HepG2 (cell line): Measurements from ENCODE around the gene NRIP2. TPM values are rescaled to one million over a fixed set of nuclear protein-coding genes. Genes with fewer than 3 reads are reported as not detected.
A peak's percentile ranks its signal among the peaks of the same experiment; 100 is the strongest.

ENCODE experiments used
- ATAC-seq: fragments of 200-7000 bp; cut with Tn5 transposase; 3 replicates; pipeline ENCODE4 v1.9.1; 2020; ENCODE audit warnings: mild to moderate bottlenecking, moderate library complexity
- BruUV-seq: library from RNA; stranded (reverse); fragments of 400-500 nt; replicated peaks from 2 replicates; lab custom pipeline; 2021; lab: Mats Ljungman, UMichigan
- CTCF ChIA-PET: fragments of 300-600 bp; formaldehyde crosslinking; extraction: SDS; loops from one replicate; lab custom pipeline; 2021; ENCODE audit warnings: low total read pairs, inconsistent platforms, low intra/inter-chr PET ratio; lab: Yijun Ruan, JAX
- POLR2A ChIA-PET: fragments of 350-600 bp; sonication (Branson Sonifier 250); formaldehyde crosslinking; loops from one replicate; lab custom pipeline; 2020; ENCODE audit warnings: antibody characterized with exemption, inconsistent platforms; lab: Yijun Ruan, JAX
- DNase-seq: peaks from one replicate; pipeline ENCODE4 v3.0.0-alpha.2; 2015; ENCODE audit warnings: low spot score
- FAIRE-seq: peaks from 3 replicates; lab custom pipeline; 2011; peaks lifted over from hg19 to GRCh38; lab: Jason Lieb, UNC
- H2AFZ ChIP-seq: one replicate; pipeline ENCODE4 v1.6.1; 2011; ENCODE audit warnings: low read length, inconsistent platforms
- H3K27ac ChIP-seq: fragments of 300-600 bp; 3 replicates; pipeline ENCODE4 v1.8.0; 2011; ENCODE audit warnings: mixed run types, mild to moderate bottlenecking, mixed read lengths, low read length, inconsistent platforms; ENCODE audit not compliant: insufficient read depth; ENCODE audit errors: extremely low read length
- H3K27me3 ChIP-seq, 2 experiments: fragments of 200-600 bp in 1 of 2; 2 replicates in 1 of 2; 3 replicates in 1 of 2; pipeline versions ENCODE4 v1.6.0 to v1.8.0; 2011; ENCODE audit warnings: low read length in 2 of 2, mild to moderate bottlenecking in 2 of 2, moderate library complexity in 2 of 2, inconsistent platforms in 1 of 2; ENCODE audit not compliant: insufficient read depth in 2 of 2, control insufficient read depth in 1 of 2
- H3K36me3 ChIP-seq, 2 experiments: fragments of 200-600 bp in 1 of 2; replicated peaks in 1 of 2; 2 replicates in 1 of 2; 3 replicates in 1 of 2; pipeline versions ENCODE4 v1.5.1 to v1.8.0; 2011; ENCODE audit warnings: low read length in 2 of 2, inconsistent platforms in 1 of 2; ENCODE audit not compliant: insufficient read depth in 2 of 2, control insufficient read depth in 1 of 2
- H3K4me1 ChIP-seq: 2 replicates; pipeline ENCODE4 v1.5.1; 2012; ENCODE audit warnings: low read length, inconsistent platforms; ENCODE audit not compliant: insufficient read depth
- H3K4me2 ChIP-seq: 2 replicates; pipeline ENCODE4 v1.6.0; 2011; ENCODE audit warnings: low read depth, low read length, inconsistent platforms
- H3K4me3 ChIP-seq, 3 experiments: fragments of 200-600 bp in 1 of 3; sonication (generic), shearing (Covaris generic) in 1 of 3; replicated peaks in 1 of 3; 2 replicates each; pipeline ENCODE4 v1.5.1; 2011 to 2016; ENCODE audit warnings: low read length in 3 of 3, inconsistent platforms in 2 of 3, low read depth in 2 of 3, mild to moderate bottlenecking in 2 of 3, control low read depth in 1 of 3, mixed read lengths in 1 of 3; ENCODE audit not compliant: insufficient read depth in 1 of 3
- H3K79me2 ChIP-seq: one replicate; pipeline ENCODE4 v1.6.1; 2011; ENCODE audit warnings: low read length, inconsistent platforms; ENCODE audit not compliant: insufficient read depth
- H3K9ac ChIP-seq: 2 replicates; pipeline ENCODE4 v1.6.0; 2011; ENCODE audit warnings: mild to moderate bottlenecking, low read depth, low read length, inconsistent platforms; ENCODE audit not compliant: insufficient read depth
- H3K9me3 ChIP-seq: 2 replicates; pipeline ENCODE4 v1.5.1; 2012; ENCODE audit warnings: mild to moderate bottlenecking, low read length
- H4K20me1 ChIP-seq: 2 replicates; pipeline ENCODE4 v1.6.0; 2011; ENCODE audit warnings: inconsistent platforms, mild to moderate bottlenecking, low read length, moderate library complexity; ENCODE audit not compliant: insufficient read depth
- MED1 ChIP-seq: sonication (generic); formaldehyde crosslinking; IDR thresholded peaks from 2 replicates; pipeline ENCODE4 v1.4.0; 2020; ENCODE audit warnings: missing genetic modification reagents
- MEIS2 ChIP-seq: sonication (generic); formaldehyde crosslinking; IDR thresholded peaks from 2 replicates; pipeline ENCODE4 v1.9.0; 2021; ENCODE audit warnings: mild to moderate bottlenecking, missing genetic modification reagents
- ZNF20 ChIP-seq: sonication (generic); formaldehyde crosslinking; IDR thresholded peaks from 2 replicates; pipeline ENCODE4 v1.4.0; 2020; ENCODE audit warnings: mild to moderate bottlenecking, moderate library complexity, missing genetic modification reagents
- ZNF44 ChIP-seq: sonication (generic); formaldehyde crosslinking; IDR thresholded peaks from 2 replicates; pipeline ENCODE4 v1.5.1; 2020; ENCODE audit warnings: mild to moderate bottlenecking, missing genetic modification reagents
- ZZZ3 ChIP-seq: sonication (generic); formaldehyde crosslinking; IDR thresholded peaks from 2 replicates; pipeline ENCODE4 v1.4.0; 2020; ENCODE audit warnings: missing genetic modification reagents, mild to moderate bottlenecking, borderline replicate concordance
- WGBS: methylation state at CpG from one replicate; pipeline ENCODE4 v1.1.6; 2017; ENCODE audit warnings: low lambda C conversion rate; 5-methylcytosine and 5-hydroxymethylcytosine counted together
- in situ Hi-C: cut with HindIII; loops from 2 replicates; pipeline ENCODE4 v1.10.0; 2017; ENCODE audit warnings: low pct_unique_long_range_greater_than_20kb; ENCODE audit not compliant: extremely low pct_ligation_motif_present
- intact Hi-C: fragments of 100-400 bp; cut with micrococcal nuclease; formaldehyde crosslinking; loops from one replicate; pipeline ENCODE4 v1.10.0; 2022; ENCODE audit not compliant: unreplicated experiment
- polyA plus RNA-seq, 8 experiments: library from polyadenylated mRNA; depleted of rRNA in 3 of 8; stranded (reverse) in 7 of 8; unstranded in 1 of 8; fragments of >200 nt; fragmentation: Illumina TruSeq in 4 of 8; extraction: Trizol in 4 of 8; gene quantifications; 2 replicates each; pipeline versions ENCODE4 v1.2.1 to v1.2.3, GENCODE V29; 2011 to 2016; ENCODE audit warnings: low read depth in 4 of 8, missing spikeins in 1 of 8, mixed read lengths in 1 of 8; ENCODE audit not compliant: insufficient read depth in 1 of 8
- total RNA-seq, 5 experiments: library from RNA; depleted of rRNA; stranded (reverse); fragments of >200 nt; fragmentation: Illumina TruSeq; extraction: Trizol; gene quantifications; 2 replicates each; pipeline ENCODE4 v1.2.3, GENCODE V29; 2016; ENCODE audit warnings: low read depth in 1 of 5
- TF ChIP-seq, protein P1 (sequence below): sonication (generic); formaldehyde crosslinking; IDR thresholded peaks from 2 replicates; pipeline ENCODE4 v1.5.1; 2020; ENCODE audit warnings: missing genetic modification reagents, mild to moderate bottlenecking, borderline replicate concordance
- TF ChIP-seq, protein P2 (sequence below): sonication (generic); formaldehyde crosslinking; IDR thresholded peaks from 2 replicates; pipeline ENCODE4 v1.8.0; 2022; ENCODE audit warnings: missing genetic modification reagents, mild to moderate bottlenecking, inconsistent platforms, borderline replicate concordance

The NRIP2 gene
- total and polyA plus RNA-seq, 2 of the 13 experiments (the other 11 are each of a cell fraction or from before 2014, with no cell fraction given) = not detected

DNA sequence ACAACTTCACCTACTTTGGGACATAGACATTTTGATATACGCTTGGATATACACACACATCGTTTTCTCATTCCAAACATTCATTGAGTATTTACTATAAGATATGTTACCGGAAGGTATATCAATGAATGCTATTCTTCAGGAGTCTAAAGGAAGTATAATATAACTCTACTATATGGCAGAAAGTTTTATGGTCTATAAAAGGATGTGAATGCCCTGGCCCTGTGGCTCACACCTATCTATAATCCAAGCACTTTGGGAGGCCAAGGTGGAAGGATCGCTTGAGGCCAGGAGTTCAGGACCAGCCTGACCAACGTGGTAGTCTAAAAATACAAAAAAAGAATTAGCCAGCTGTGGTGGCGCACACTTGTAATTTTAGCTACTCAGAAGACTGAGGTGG, 5.6 kb downstream of the NRIP2 start:
- no peak overlapping the region for H3K4me3 ChIP-seq
- FAIRE-seq (no peak), ATAC-seq (no peak), DNase-seq (no peak)
- no peaks in the 10 kb centered on the region for H3K9me3 ChIP-seq
- no peak overlapping the region for H3K4me2 ChIP-seq
- BruUV-seq = TSS peak; percentile 16
- in situ Hi-C loops (no loop called here), intact Hi-C loops (no loop called here)
- peaks cover 5 to 32% of the 10 kb centered on the region in 2 experiments; a peak in 4 of 5 replicates for H3K36me3 ChIP-seq
- CTCF ChIA-PET = interaction anchor here (0.6 kb wide), 1 partner anchor 10 kb away, joined by 3 read pairs; no protein-coding TSS in a partner anchor
- H3K27ac ChIP-seq = no peak overlapping the region
- no peaks in the 10 kb centered on the region for H3K4me1 ChIP-seq
- POLR2A ChIA-PET = no interaction called here
- no peaks in the 10 kb centered on the region for H3K79me2 ChIP-seq
- 98% methylated on average over 6 of the region's 6 CpGs for WGBS
- no peak for TF ChIP-seq ZNF44
- TF ChIP-seq, protein P1, sequence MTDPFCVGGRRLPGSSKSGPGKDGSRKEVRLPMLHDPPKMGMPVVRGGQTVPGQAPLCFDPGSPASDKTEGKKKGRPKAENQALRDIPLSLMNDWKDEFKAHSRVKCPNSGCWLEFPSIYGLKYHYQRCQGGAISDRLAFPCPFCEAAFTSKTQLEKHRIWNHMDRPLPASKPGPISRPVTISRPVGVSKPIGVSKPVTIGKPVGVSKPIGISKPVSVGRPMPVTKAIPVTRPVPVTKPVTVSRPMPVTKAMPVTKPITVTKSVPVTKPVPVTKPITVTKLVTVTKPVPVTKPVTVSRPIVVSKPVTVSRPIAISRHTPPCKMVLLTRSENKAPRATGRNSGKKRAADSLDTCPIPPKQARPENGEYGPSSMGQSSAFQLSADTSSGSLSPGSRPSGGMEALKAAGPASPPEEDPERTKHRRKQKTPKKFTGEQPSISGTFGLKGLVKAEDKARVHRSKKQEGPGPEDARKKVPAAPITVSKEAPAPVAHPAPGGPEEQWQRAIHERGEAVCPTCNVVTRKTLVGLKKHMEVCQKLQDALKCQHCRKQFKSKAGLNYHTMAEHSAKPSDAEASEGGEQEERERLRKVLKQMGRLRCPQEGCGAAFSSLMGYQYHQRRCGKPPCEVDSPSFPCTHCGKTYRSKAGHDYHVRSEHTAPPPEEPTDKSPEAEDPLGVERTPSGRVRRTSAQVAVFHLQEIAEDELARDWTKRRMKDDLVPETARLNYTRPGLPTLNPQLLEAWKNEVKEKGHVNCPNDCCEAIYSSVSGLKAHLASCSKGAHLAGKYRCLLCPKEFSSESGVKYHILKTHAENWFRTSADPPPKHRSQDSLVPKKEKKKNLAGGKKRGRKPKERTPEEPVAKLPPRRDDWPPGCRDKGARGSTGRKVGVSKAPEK (CRISPR knock-in tag) = no peak
- TF ChIP-seq ZNF20 (CRISPR knock-in tag) = no peak
- no peak for TF ChIP-seq MEIS2 (CRISPR knock-in tag)
- TF ChIP-seq, protein P2, sequence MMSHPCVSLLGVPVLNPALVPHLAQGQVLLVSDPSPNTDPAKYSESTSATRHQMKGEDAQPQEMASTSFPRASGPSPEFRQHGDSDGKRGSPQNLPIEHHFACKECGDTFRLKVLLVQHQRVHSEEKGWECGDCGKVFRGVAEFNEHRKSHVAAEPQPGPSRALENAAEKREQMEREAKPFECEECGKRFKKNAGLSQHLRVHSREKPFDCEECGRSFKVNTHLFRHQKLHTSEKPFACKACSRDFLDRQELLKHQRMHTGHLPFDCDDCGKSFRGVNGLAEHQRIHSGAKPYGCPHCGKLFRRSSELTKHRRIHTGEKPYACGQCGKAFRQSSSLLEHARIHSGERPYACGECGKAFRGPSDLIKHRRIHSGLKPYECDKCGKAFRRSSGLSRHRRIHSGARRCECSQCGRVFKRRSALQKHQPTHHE = no peak
- TF ChIP-seq MED1 = no peak
- TF ChIP-seq ZZZ3 (CRISPR knock-in tag) = no peak
- no peak overlapping the region for H2AFZ ChIP-seq
- no peak overlapping the region for H3K9ac ChIP-seq
- H4K20me1 ChIP-seq = no peaks in the 10 kb centered on the region
- H3K27me3 ChIP-seq = no peaks in the 10 kb centered on the region
